Measurements from ENCODE around the gene EPHA4. TPM values are rescaled to one million over a fixed set of nuclear protein-coding genes. Genes with fewer than 3 reads are reported as not detected.

Gene EPHA4
- total and polyA plus RNA-seq, 2 donors (not counting 1 experiment from before 2014, with no cell fraction given): 10.7 to 54.9 TPM

DNA sequence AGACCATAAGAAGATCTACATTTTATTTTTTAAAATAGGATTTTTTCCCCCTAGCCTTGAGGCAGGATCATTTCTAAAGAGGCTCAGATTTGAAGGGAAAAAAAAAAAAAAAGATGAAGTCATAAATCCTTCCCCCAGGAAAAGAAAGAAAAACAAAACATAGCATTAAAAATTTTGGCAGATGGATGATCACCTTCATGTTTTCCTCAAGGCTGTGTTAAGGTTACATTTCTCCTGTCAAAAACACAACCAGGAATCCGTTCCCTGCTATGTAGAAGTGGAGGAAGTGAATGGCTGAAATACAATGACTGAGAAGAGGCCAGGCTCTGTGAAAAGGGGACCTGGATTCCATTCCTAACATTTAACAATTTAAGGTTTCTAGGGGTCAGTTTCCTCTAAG lies 56.2 kb downstream of the EPHA4 start:
- H3K27me3 ChIP-seq (replicated peaks in 1 of 4; ENCODE audit: control extremely low read depth in 1 of 4, control insufficient read depth in 3 of 4, insufficient read depth in 4 of 4, low read length in 3 of 4): no peaks in the 10 kb centered on the region
- no peak overlapping the region for H3K27ac ChIP-seq (ENCODE audit: low read length in 2 of 2)
- Mint-ChIP-seq H3K27ac (peak overlapping the region; percentile 56), H3K9me3 (ENCODE audit: insufficient read depth) (peaks cover 3% of the 10 kb centered on the region), H3K4me3 (no peak overlapping the region), H3K27me3 (no peaks in the 10 kb centered on the region), H3K4me1 (peaks cover 26% of the 10 kb centered on the region)
- ChIA-PET POLR2A (no interaction called here), CTCF (no interaction called here)
- intact Hi-C loops (cut with micrococcal nuclease): loop anchor here (5.0 kb wide), 1 partner anchor 49 kb away; no protein-coding TSS in a partner anchor
- H3K79me2 ChIP-seq (ENCODE audit: control insufficient read depth, insufficient read depth, low read length): no peaks in the 10 kb centered on the region
- no peak overlapping the region for H2AFZ ChIP-seq (ENCODE audit: insufficient read depth, low read depth, low read length, poor library complexity, severe bottlenecking)
- no CpG with 5 or more reads among the region's 1 CpG for WGBS (ENCODE audit: insufficient coverage)
- ATAC-seq (ENCODE audit: low read depth): no peak
- H3K4me3 ChIP-seq (ENCODE audit: control extremely low read depth in 1 of 5, extremely low read depth in 1 of 5, insufficient read depth in 1 of 5, low read depth in 2 of 5, low read length in 4 of 5): no peak overlapping the region
- no peak overlapping the region for H3K9ac ChIP-seq (ENCODE audit: low read length)
- peaks cover 57 to 60% of the 10 kb centered on the region in 2 donors for H3K4me1 ChIP-seq (ENCODE audit: control insufficient read depth in 2 of 2, insufficient read depth in 2 of 2, low read length in 2 of 2)
- no peak overlapping the region for H3K4me2 ChIP-seq (replicated peaks; ENCODE audit: low read depth, low read length, poor library complexity, severe bottlenecking)
- peaks cover 1 to 11% (median 8%) of the 10 kb centered on the region in 3 donors for H3K9me3 ChIP-seq (ENCODE audit: control extremely low read depth in 1 of 3, control insufficient read depth in 2 of 3, insufficient read depth in 1 of 3, low read length in 2 of 3)
- DNase-seq: no peak
- TF ChIP-seq EZH2 (IDR thresholded peaks at IDR 0.05; ENCODE audit: borderline replicate concordance, insufficient read depth, low read depth, low read length, poor library complexity, severe bottlenecking): no peak
- TF ChIP-seq, protein P1, sequence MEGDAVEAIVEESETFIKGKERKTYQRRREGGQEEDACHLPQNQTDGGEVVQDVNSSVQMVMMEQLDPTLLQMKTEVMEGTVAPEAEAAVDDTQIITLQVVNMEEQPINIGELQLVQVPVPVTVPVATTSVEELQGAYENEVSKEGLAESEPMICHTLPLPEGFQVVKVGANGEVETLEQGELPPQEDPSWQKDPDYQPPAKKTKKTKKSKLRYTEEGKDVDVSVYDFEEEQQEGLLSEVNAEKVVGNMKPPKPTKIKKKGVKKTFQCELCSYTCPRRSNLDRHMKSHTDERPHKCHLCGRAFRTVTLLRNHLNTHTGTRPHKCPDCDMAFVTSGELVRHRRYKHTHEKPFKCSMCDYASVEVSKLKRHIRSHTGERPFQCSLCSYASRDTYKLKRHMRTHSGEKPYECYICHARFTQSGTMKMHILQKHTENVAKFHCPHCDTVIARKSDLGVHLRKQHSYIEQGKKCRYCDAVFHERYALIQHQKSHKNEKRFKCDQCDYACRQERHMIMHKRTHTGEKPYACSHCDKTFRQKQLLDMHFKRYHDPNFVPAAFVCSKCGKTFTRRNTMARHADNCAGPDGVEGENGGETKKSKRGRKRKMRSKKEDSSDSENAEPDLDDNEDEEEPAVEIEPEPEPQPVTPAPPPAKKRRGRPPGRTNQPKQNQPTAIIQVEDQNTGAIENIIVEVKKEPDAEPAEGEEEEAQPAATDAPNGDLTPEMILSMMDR (IDR thresholded peaks at IDR 0.05): no peak
- no peaks in the 10 kb centered on the region for H3K36me3 ChIP-seq (replicated peaks in 1 of 2; ENCODE audit: control extremely low read depth in 1 of 2, control insufficient read depth in 1 of 2, extremely low read depth in 1 of 2, insufficient read depth in 2 of 2, low read length in 1 of 2)
- no peaks in the 10 kb centered on the region for H4K20me1 ChIP-seq (ENCODE audit: control insufficient read depth, insufficient read depth, low read length, poor library complexity, severe bottlenecking)

DNA sequence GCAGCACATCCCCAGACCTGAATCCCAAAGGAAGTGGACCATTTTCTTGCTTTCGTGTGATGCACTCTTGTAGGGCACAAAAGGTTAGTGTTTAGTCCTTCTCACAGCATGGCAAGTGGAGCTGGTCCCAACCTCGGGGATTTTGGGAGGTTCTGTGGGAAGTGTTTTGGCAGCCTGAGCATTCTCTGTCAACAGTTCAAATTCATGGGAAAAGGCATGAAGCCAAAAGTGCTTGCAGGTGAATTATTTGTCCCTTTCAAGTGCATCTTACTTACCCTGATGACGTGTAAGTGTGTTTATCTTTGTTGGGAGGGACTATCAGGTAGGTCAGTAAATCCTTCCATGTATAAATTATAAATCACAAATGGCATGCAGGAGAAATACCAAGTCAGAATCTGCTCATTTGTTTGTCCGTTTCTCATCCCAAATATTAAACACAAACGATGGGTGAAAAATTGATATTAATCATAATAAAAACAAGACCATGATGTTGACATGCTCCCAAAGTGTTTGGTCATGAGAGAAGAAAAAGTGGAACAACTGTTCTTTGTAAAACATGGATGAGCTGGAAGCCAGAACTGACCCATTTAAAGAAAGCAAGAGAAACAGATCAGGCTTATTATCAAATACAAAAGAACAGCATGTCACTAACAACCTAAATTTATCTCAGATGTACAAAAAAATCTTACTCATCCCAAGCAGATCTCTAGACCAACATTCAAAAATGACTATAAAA lies 57.6 kb downstream of the EPHA4 start:
- CTCF ChIA-PET: no interaction called here
- POLR2A ChIA-PET: no interaction called here
- intact Hi-C loops (cut with micrococcal nuclease): loop anchor here (5.0 kb wide), 1 partner anchor 47 kb away; no protein-coding TSS in a partner anchor
- H3K27ac ChIP-seq (ENCODE audit: low read length in 2 of 2): no peak overlapping the region
- H3K4me1 ChIP-seq (ENCODE audit: control insufficient read depth in 2 of 2, insufficient read depth in 2 of 2, low read length in 2 of 2): peaks cover 45 to 48% of the 10 kb centered on the region in 2 donors
- DNase-seq: no peak
- no peak for ATAC-seq (ENCODE audit: low read depth)
- TF ChIP-seq, protein P1 (IDR thresholded peaks at IDR 0.05): no peak
- no peak for TF ChIP-seq EZH2 (IDR thresholded peaks at IDR 0.05; ENCODE audit: borderline replicate concordance, insufficient read depth, low read depth, low read length, poor library complexity, severe bottlenecking)
- H2AFZ ChIP-seq (ENCODE audit: insufficient read depth, low read depth, low read length, poor library complexity, severe bottlenecking): no peak overlapping the region
- H3K4me3 Mint-ChIP-seq: no peak overlapping the region
- H3K79me2 ChIP-seq (ENCODE audit: control insufficient read depth, insufficient read depth, low read length): no peaks in the 10 kb centered on the region
- H3K4me2 ChIP-seq (replicated peaks; ENCODE audit: low read depth, low read length, poor library complexity, severe bottlenecking): no peak overlapping the region
- H3K36me3 ChIP-seq (replicated peaks in 1 of 2; ENCODE audit: control extremely low read depth in 1 of 2, control insufficient read depth in 1 of 2, extremely low read depth in 1 of 2, insufficient read depth in 2 of 2, low read length in 1 of 2): no peaks in the 10 kb centered on the region
- H3K4me3 ChIP-seq (ENCODE audit: control extremely low read depth in 1 of 5, extremely low read depth in 1 of 5, insufficient read depth in 1 of 5, low read depth in 2 of 5, low read length in 4 of 5): no peak overlapping the region
- no peaks in the 10 kb centered on the region for H3K27me3 Mint-ChIP-seq
- H3K4me1 Mint-ChIP-seq: peaks cover 27% of the 10 kb centered on the region
- H3K27me3 ChIP-seq (replicated peaks in 1 of 4; ENCODE audit: control extremely low read depth in 1 of 4, control insufficient read depth in 3 of 4, insufficient read depth in 4 of 4, low read length in 3 of 4): no peaks in the 10 kb centered on the region
- 90% methylated on average over 2 of the region's 5 CpGs for WGBS (ENCODE audit: insufficient coverage)
- H3K9me3 ChIP-seq (ENCODE audit: control extremely low read depth in 1 of 3, control insufficient read depth in 2 of 3, insufficient read depth in 1 of 3, low read length in 2 of 3): peaks cover 2 to 12% (median 11%) of the 10 kb centered on the region in 3 donors
- peaks cover 3% of the 10 kb centered on the region for H3K9me3 Mint-ChIP-seq (ENCODE audit: insufficient read depth)
- no peak overlapping the region for H3K9ac ChIP-seq (ENCODE audit: low read length)
- H4K20me1 ChIP-seq (ENCODE audit: control insufficient read depth, insufficient read depth, low read length, poor library complexity, severe bottlenecking): no peaks in the 10 kb centered on the region
- peak overlapping the region; percentile 51 for H3K27ac Mint-ChIP-seq
